DMS79 treated with DMSO at 0.1 percent for 48 hours (cell line): Measurements from ENCODE around the gene RALGDS.
"Not testable (repeated sequence)": the region's sequence is repeated elsewhere in the genome, so short reads cannot be mapped to it uniquely, and the experiment has no call there.

ENCODE experiments used
- DNase-seq: peaks from one replicate; lab custom pipeline; 2025; lab: John Stamatoyannopoulos, UW

The RALGDS gene

GRCh38 chr9:133067006-133067405 is 54.0 kb downstream of the RALGDS start:
- no peak for DNase-seq

- no peak for DNase-seq
These were observed 54.7 kb downstream of the RALGDS start for GRCh38 chr9:133066181-133066983.

GRCh38 chr9:133065070-133065388 is 56.0 kb downstream of the RALGDS start:
- no peak for DNase-seq

- DNase-seq: no peak
These were observed 56.6 kb downstream of the RALGDS start for GRCh38 chr9:133064241-133065069.

GRCh38 chr9:133063500-133064231 is 57.4 kb downstream of the RALGDS start:
- DNase-seq: no peak

- no peak for DNase-seq
These were observed 57.9 kb downstream of the RALGDS start for GRCh38 chr9:133063159-133063499.

- DNase-seq: not testable (repeated sequence)
These were observed 58.5 kb downstream of the RALGDS start for GRCh38 chr9:133062569-133062968.

GRCh38 chr9:133061764-133062145 is 59.3 kb downstream of the RALGDS start, which contains the start of gene CEL:
Gene CEL, plus strand, starts transcription at chr9:133061981. Its CDS starts 22 bp downstream, at chr9:133062003.
- not testable (repeated sequence) for DNase-seq

- not testable (repeated sequence) for DNase-seq
These were observed 59.8 kb downstream of the RALGDS start for GRCh38 chr9:133061019-133061763.

- no peak for DNase-seq
These were observed 60.6 kb downstream of the RALGDS start for GRCh38 chr9:133060417-133060841.

GRCh38 chr9:133059623-133060022 is 61.4 kb downstream of the RALGDS start:
- no peak for DNase-seq

- no peak for DNase-seq
These were observed 62.3 kb downstream of the RALGDS start for GRCh38 chr9:133058550-133059320.

GRCh38 chr9:133058071-133058470 is 63.0 kb downstream of the RALGDS start:
- no peak for DNase-seq

GRCh38 chr9:133057553-133057952 is 63.5 kb downstream of the RALGDS start:
- no peak for DNase-seq

GRCh38 chr9:133057006-133057405 is 64.0 kb downstream of the RALGDS start:
- DNase-seq: no peak

- DNase-seq: no peak
These were observed 64.5 kb downstream of the RALGDS start for GRCh38 chr9:133056533-133056932.

GRCh38 chr9:133055788-133056420 is 65.1 kb downstream of the RALGDS start:
- DNase-seq: no peak

GRCh38 chr9:133054966-133055365 is 66.1 kb downstream of the RALGDS start:
- no peak for DNase-seq

GRCh38 chr9:133054194-133054890 is 66.7 kb downstream of the RALGDS start:
- DNase-seq: no peak

GRCh38 chr9:133051966-133052539 is 69.0 kb downstream of the RALGDS start:
- DNase-seq: no peak
